Stimulated activated CD4-positive, alpha-beta T cell treated with anti-CD3 and anti-CD28 coated beads, TNF-alpha, amount 100 ng/mL, for 4 hours (primary cell): ENCODE measurements around the gene C9orf153.
"Not testable (repeated sequence)": the region's sequence is repeated elsewhere in the genome, so short reads cannot be mapped to it uniquely, and the experiment has no call there.

Source experiments
- DNase-seq, 3 experiments: peaks; one replicate each; pipeline ENCODE4 v3.0.0-alpha.2; 2020; ENCODE audit warnings: low read depth in 3 of 3

The C9orf153 gene

DNA sequence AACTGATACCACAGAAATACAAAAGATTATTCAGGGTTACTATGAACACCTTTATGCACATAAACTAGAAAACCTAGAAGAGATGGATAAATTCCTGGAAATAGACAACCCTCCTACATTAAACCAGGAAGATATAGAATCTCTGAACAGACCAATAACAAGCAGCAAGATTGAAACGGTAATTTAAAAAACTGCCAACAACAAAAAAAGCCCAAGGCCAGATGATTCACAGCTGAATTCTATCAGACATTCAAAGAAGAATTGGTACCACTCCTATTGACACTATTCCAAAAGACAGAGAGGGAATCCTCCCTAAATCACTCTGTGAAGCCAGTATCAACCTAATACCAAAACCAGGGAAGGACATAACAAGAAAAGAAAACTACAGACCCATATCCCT, 68.8 kb downstream of the C9orf153 start:
- DNase-seq = not testable (repeated sequence)

DNA sequence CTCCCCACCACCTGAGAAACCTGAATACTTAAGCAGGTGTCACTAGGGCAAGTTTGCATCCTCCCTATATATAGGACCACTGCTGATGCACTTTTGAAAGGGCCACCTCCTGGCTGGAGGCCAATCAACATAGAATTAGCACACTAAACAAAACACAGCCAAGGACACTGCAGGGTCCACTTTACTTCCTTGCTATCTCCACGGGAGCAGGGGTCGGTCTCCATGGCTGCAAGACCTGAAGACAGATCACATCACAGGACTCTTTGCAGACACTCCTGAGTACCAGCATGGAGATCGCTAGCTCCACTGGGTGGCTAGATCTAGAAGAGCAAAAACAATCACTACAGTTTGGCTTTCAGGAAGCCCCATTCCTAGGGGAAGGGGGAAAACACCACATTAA, 72.3 kb downstream of the C9orf153 start:
- no peak for DNase-seq

DNA sequence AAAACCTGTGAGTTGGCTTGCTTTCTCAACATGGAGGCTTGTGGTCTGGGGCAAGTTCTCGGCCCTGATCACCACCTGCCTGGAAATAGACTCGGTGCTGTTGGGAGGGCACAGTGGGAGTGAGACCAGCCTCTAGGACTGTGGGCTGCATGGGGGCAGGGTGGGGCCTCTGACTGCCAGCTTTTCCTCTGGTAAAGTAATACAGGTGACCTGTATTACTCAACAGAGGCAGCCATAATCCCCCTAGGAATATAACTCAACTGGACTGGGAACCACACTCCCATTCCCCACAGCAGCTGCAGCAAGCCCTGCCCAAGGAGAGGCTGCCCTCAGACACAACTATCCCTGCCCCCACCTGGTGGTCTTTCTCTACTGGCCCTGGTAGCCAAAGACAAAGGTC, 72.8 kb downstream of the C9orf153 start:
- DNase-seq = no peak

DNA sequence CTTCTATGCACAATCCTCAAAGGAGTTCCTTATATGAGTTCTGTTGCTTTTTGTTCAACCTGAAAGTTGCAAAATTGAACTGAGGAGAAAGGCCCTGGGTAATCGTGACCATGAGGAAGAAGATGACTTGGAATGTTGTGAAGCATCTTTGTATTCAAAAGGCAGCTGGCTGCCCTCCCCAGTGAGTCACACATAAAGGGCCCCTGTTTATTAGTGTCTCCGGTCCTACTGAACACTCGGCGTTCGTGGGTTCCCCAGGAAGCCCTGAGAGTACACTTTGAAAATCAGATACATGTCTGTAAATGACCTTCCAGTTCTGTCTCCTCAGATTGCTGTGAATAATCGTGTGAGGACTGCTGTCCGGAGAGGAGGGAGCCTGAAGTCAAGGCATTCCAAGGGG, 73.6 kb downstream of the C9orf153 start:
- DNase-seq = no peak

DNA sequence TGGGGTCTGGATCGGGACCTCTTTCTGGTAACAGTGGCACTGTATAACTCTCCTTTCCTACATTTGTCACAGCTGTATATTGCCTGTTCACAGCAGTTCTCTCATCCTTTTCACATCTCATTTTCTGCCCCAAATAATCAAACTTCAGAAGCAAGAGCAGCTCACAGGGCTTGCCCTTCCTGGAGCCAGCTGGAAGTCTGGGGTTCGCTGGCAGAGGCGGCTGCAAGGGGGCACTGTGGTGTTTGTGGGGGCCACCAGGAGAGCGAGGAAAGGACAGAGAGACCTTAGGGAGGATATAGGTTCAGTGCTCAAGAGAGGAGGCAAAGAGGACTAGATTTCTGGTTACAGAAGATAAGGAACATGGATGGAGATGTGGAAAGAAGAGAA, 75.3 kb downstream of the C9orf153 start:
- DNase-seq = no peak

DNA sequence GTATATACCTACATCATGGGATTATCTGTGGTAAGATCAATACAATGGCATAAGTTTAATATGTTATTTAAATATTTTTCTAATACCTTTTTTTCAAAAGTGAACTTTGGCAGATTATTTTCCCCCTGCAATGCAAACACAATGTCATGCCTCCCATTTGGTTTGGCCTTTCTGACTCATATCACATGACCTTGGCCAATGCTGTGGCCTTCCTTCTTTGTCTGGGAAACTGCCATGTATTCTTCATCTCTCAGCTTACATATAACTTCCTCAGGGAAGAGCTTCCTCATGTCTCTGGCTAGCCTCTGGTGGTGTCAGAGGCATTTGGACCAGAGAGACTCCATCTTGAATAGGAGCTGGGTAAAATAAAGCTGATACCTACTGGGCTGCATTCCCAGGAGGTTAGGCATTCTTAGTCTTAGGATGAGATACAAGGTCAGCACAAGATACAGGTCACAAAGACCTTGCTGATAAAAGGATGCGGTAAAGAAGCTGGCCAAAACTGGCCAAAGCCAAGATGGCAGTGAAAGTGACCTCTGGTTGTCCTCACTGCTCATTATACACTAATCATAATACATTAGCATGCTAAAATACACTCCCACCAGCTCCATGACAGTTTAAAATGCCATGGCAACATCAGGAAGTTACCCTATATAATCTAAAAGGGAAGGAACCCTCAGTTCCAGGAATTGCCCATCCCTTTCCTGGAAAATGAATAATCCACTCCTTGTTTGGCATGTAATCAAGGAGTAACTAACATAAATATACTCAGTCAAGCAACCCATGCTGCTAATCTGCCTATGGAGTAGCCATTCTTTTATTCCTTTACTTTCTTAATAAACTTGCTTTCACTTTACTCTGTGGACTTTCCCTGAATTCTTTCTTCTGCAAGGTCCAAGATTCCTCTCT, 76.0 kb downstream of the C9orf153 start:
- no peak for DNase-seq

DNA sequence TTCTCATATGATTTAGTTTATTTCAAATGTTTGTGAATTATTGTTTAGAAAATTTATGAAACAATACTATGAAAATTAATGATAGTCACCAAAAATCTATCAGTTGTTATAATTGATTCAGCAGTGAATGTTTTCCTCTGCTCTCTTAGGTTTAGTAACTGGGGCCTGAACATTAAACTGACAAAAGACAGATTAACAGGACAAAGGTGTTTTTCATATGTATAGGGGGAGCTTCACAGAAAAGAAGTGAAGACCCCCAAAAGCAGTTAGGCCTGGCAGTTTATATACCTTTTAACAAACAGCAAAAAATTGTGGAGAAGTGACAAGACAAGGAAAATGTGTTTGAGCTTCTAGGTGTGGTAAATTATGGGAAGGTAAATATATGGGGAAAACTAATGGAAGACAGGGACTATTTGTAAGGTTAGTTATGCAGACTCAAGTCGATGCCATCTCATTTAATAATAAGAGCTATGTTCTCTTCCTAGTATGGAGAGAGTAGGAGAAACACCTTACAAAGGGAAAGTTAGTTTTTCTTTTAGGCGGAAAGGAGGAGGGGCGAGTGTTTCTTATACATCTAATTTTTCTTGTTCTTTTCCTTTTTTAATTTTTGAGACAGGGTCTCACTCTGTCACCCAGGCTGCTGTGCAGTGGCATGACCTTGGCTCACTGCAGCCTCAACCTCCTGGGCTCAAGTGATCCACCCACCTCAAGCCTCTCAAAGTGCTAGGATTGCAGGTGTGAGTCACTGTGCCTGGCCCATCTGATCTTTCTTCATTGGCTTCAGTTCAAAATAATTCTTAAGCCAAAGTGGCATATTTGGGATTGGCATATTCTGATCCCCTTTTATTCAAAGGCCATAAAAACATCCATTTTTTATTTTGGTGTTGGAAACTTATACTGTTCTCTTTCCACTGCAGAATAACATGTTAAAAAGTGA, 77.8 kb downstream of the C9orf153 start:
- no peak for DNase-seq

DNA sequence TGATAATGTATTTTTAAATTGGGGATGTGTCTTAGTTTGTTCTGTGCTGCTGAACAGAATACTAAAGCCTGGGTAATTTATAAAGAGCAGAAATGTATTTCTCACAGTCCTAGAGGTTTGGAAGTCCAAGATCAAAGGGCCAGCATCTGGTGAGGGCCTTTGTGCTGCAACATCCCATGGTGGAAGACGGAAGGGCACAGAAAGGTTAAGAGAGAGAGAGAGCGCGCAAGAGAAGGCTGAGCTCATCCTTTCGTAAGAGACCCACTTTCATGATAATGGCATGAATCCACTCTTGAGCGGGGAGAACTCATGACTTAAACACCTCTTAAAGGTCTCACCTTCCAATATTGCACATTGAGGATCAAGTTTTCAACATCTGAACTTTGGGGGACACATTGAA, 81.0 kb downstream of the C9orf153 start:
- DNase-seq = no peak

DNA sequence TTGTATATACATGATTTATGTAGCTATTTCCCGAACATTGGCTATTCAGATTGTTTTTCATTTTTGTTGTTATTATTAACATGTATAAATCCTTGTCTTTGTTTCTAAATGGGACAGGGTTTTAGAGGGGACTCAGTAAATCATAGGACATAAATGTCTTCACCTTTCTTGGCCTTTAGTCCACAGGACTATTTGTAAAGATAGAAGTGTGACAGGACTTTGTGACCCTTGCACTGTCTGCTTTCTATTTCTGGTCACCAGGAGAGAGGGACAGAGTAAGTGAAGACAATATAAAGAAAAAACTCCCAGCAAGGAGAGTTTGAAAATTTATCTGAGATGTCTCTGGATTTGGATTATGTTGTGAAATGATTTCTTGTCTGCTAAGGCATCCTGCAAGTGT, 81.5 kb downstream of the C9orf153 start:
- DNase-seq = no peak

DNA sequence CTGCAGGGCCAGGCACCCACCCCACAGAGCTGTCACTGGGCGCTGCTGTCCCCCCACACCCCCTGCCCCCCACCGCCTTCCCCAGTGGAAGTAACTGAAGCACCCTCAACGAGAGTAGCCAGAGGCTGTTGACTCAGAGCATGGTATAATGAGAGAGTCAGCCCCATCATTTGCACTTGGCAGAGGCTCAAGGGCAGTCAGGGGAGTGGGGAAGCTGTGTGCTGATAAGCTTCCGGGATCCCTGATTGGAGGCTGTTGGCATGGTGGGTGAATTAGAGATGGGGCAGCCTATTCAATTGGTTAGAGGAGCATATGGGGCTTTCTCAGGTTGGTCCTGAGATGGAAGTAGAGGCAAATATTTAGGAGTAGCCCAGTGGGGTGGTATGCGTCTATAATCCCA, 83.0 kb downstream of the C9orf153 start:
- DNase-seq = no peak

DNA sequence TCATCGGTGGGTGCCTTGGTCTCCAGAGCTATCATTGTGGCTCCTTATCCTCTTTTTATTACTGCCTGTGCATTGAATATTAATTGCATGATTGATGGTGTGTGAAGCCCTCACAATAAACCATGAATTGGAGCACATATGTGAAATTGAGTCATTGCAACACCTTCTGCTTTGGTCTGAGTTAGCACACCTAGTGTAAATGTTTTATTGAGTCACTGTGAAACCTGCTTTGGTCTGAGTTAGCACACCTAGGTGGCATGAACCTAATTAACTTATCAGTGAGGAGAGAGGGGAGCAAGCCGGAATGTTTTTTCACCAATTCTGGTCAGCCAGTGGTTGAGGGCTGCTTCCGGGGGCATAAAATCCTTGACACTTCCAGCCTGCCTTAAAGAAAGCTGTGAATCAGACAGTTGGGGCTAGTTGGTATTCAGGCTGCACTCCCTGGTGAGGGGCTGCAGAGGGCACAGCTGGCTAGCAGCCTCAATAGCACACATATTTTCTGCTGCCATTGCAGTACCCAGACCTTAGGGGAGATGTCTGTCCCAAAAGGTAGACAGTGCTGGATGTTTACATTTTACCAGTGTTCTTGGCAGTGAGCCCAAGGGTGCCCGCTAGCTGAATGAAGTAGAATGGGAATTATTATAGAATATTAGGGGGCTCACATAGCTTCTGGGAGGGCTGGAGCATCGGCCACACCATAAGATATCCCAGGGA, 83.6 kb downstream of the C9orf153 start:
- no peak for DNase-seq

DNA sequence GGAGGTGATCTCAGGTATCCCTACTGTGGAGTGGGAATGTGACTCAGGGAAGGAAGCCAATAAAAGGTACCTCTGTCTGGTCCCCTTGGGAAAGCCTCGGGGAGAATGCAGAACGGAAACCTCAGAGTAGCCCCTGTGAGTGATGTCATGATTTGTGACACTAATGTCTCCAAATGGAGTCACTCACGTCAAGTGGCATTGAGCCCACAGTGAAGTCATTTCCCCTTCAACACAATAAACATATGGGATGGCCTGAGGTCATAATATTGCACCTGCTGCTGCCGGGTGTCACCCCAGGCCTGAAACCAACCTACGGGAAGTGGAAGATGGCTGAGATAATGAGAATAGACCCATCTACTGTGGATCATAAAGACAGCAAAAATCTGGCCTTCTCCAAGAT, 84.2 kb downstream of the C9orf153 start:
- DNase-seq = no peak
